ENCODE data around the gene ZNF746. TPM values are rescaled to one million over a fixed set of nuclear protein-coding genes. Genes with fewer than 3 reads are reported as not detected.

The ZNF746 gene
- total and polyA plus RNA-seq, 10 of the 15 experiments (the other 5 are each of a cell fraction or from before 2014, with no cell fraction given) = 1.2 to 19.0 (median 6.3) TPM

- no peak for TF ChIP-seq SKIL (IDR thresholded peaks at IDR 0.05; ENCODE audit: low read depth, poor library complexity, severe bottlenecking)
- no peak for TF ChIP-seq EED (IDR thresholded peaks at IDR 0.05; ENCODE audit: low read depth)
These were observed 38.4 kb downstream of the ZNF746 start (continued) for GRCh38 chr7:149459201-149459539.

GRCh38 chr7:149458235-149458634, 39.4 kb downstream of the ZNF746 start:
- WGBS (ENCODE audit: insufficient coverage, insufficient replicate concordance, low lambda C conversion rate, missing lambda C conversion rate) = 84% methylated on average over 3 of the region's 3 CpGs
- FAIRE-seq = no peak
- no TSS peak for BruUV-seq (replicated peaks)
- TF ChIP-seq CEBPZ (IDR thresholded peaks at IDR 0.05; ENCODE audit: low read depth, low read length) (no peak), CHD2 (IDR thresholded peaks at IDR 0.05; ENCODE audit: borderline replicate concordance, low read depth, low read length) (no peak), TCF3 (IDR thresholded peaks at IDR 0.05; ENCODE audit: borderline replicate concordance, insufficient read depth, low read depth, low read length) (no peak), ATF7 (IDR thresholded peaks at IDR 0.05; ENCODE audit: low read depth) (no peak), TBL1XR1 (IDR thresholded peaks at IDR 0.05; ENCODE audit: low read depth, low read length) (no peak), DPF2 (IDR thresholded peaks at IDR 0.05) (no peak), MAX (IDR thresholded peaks at IDR 0.05; ENCODE audit: low read depth, low read length) (no peak), NR2F1 (conservative IDR thresholded peaks at IDR 0.05) (no peak), BCLAF1 (IDR thresholded peaks at IDR 0.05) (no peak), SP1 (IDR thresholded peaks at IDR 0.05; ENCODE audit: low read depth, low read length) (no peak), CHD4 (IDR thresholded peaks at IDR 0.05) (no peak), SMAD5 (IDR thresholded peaks at IDR 0.05; ENCODE audit: low read depth) (no peak), BACH1 (IDR thresholded peaks at IDR 0.05; ENCODE audit: borderline replicate concordance) (no peak)

More at GRCh38 chr7:149458235-149458634, 39.4 kb downstream of the ZNF746 start:
- peaks cover 0 to 3% of the 10 kb centered on the region in 2 experiments; a peak in 2 of 4 replicates for H3K36me3 ChIP-seq (ENCODE audit: control insufficient read depth in 2 of 2, insufficient read depth in 2 of 2, low read length in 1 of 2)
- SMC1A ChIA-PET (ENCODE audit: uncharacterized antibody, unreplicated experiment) = interaction anchor here (0.7 to 1.6 kb wide), 3 partner anchors 10 to 135 kb away, joined by 3 to 5 read pairs (median 4); no protein-coding TSS in a partner anchor
- ATAC-seq (no peak), DNase-seq (ENCODE audit: low read depth, low spot score) (no peak)
- no peaks in the 10 kb centered on the region for H3K27me3 ChIP-seq (replicated peaks in 1 of 2; ENCODE audit: control insufficient read depth in 2 of 2, insufficient read depth in 2 of 2, low read length in 1 of 2)
- intact Hi-C loops (cut with micrococcal nuclease; ENCODE audit: unreplicated experiment) (loop anchor here (5.0 kb wide), 1 partner anchor 36 kb away; no protein-coding TSS in a partner anchor), in situ Hi-C loops (cut with MboI) (no loop called here)
- H3K9ac ChIP-seq (ENCODE audit: control insufficient read depth, insufficient read depth, low read length) = no peak overlapping the region
- RAD21 ChIA-PET (ENCODE audit: unreplicated experiment) = interaction anchor here (1.3 to 1.4 kb wide), 2 partner anchors 36 to 37 kb away, joined by 3 read pairs; no protein-coding TSS in a partner anchor
- no peak overlapping the region for H3K4me3 ChIP-seq
- H3K9me3 ChIP-seq (replicated peaks; ENCODE audit: control insufficient read depth, insufficient read depth, low read length) = no peaks in the 10 kb centered on the region
- H3K4me1 ChIP-seq (ENCODE audit: control insufficient read depth, insufficient read depth, low read length) = 0 out of 2 replicates have a peak, but pooled peaks cover 6% of the 10 kb centered on the region
- no peak overlapping the region for H3K27ac ChIP-seq (ENCODE audit: control insufficient read depth, insufficient read depth)
- peaks cover 12% of the 10 kb centered on the region for H3K79me2 ChIP-seq (ENCODE audit: control insufficient read depth, insufficient read depth, low read length)
- H4K20me1 ChIP-seq (ENCODE audit: control insufficient read depth, insufficient read depth) = no peaks in the 10 kb centered on the region
- H2AFZ ChIP-seq (ENCODE audit: control insufficient read depth, low read depth, low read length) = no peak overlapping the region
- POLR2A ChIA-PET = interaction anchor here (1.1 kb wide), 1 partner anchor 18 kb away, joined by 3 read pairs; no protein-coding TSS in a partner anchor
- CTCF ChIA-PET = interaction anchor here (0.7 to 1.6 kb wide), 5 partner anchors 34 to 200 kb away, joined by 3 to 4 read pairs (median 4); no protein-coding TSS in a partner anchor
- H3K4me2 ChIP-seq (ENCODE audit: control insufficient read depth, insufficient read depth) = no peak overlapping the region
